GM23338 (cell line): ENCODE measurements around the gene CACNA1C. TPM values are rescaled to one million over a fixed set of nuclear protein-coding genes. Genes with fewer than 3 reads are reported as not detected.

Source experiments
- ATAC-seq: fragments of 200-7000 bp; cut with Tn5 transposase; 3 replicates; pipeline ENCODE4 v1.9.1; 2020
- DNase-seq: peaks from one replicate; pipeline ENCODE4 v3.0.0-alpha.2; 2015; ENCODE audit warnings: low spot score
- H2AFZ ChIP-seq: fragments of 200-600 bp; sonication (generic); 2 replicates; pipeline ENCODE4 v1.8.0; 2016; ENCODE audit warnings: antibody characterized with exemption, mild to moderate bottlenecking, moderate library complexity
- H3F3A ChIP-seq: fragments of 200-600 bp; sonication (generic); replicated peaks from 2 replicates; pipeline ENCODE4 v1.8.0; 2017; ENCODE audit warnings: antibody characterized with exemption, mixed run types, low read depth
- H3K27ac ChIP-seq: fragments of 200-600 bp; sonication (generic); 2 replicates; pipeline ENCODE4 v1.6.1; 2016; ENCODE audit warnings: low read depth
- H3K27me3 ChIP-seq: fragments of 200-600 bp; sonication (generic); 2 replicates; pipeline ENCODE4 v1.8.0; 2016; ENCODE audit warnings: mild to moderate bottlenecking, mixed run types, moderate library complexity; ENCODE audit not compliant: insufficient read depth
- H3K36me3 ChIP-seq: fragments of 200-600 bp; sonication (generic); 2 replicates; pipeline ENCODE4 v1.8.0; 2016; ENCODE audit warnings: mild to moderate bottlenecking; ENCODE audit not compliant: insufficient read depth
- H3K4me1 ChIP-seq: fragments of 200-600 bp; sonication (generic); 2 replicates; pipeline ENCODE4 v1.8.0; 2016; ENCODE audit warnings: mild to moderate bottlenecking, moderate library complexity; ENCODE audit not compliant: insufficient read depth
- H3K4me2 ChIP-seq: fragments of 200-600 bp; sonication (generic); 2 replicates; pipeline ENCODE4 v1.7.1; 2017; ENCODE audit warnings: mixed run types
- H3K4me3 ChIP-seq: fragments of 200-600 bp; sonication (generic); 2 replicates; pipeline ENCODE4 v1.6.1; 2016; ENCODE audit warnings: mixed run types
- H3K79me2 ChIP-seq: fragments of 200-600 bp; sonication (generic); replicated peaks from 2 replicates; pipeline ENCODE4 v1.8.0; 2017; ENCODE audit warnings: mild to moderate bottlenecking; ENCODE audit not compliant: insufficient read depth
- H3K9me2 ChIP-seq: fragments of 200-600 bp; sonication (generic); 2 replicates; pipeline ENCODE4 v1.8.0; 2017; ENCODE audit not compliant: insufficient read depth
- H4K20me1 ChIP-seq: fragments of 200-600 bp; sonication (generic); replicated peaks from 2 replicates; pipeline ENCODE4 v1.8.0; 2017; ENCODE audit warnings: mild to moderate bottlenecking; ENCODE audit not compliant: insufficient read depth
- H3K27ac Mint-ChIP-seq: 2 replicates; pipeline ENCODE4 v1.8.0; 2020; ENCODE audit warnings: inconsistent platforms, mild to moderate bottlenecking, moderate library complexity, mixed read lengths
- H3K27me3 Mint-ChIP-seq: 3 replicates; pipeline ENCODE4 v1.8.0; 2022; ENCODE audit warnings: low read depth, mild to moderate bottlenecking, moderate library complexity, mixed read lengths, inconsistent platforms; ENCODE audit not compliant: insufficient read depth, poor library complexity
- H3K36me3 Mint-ChIP-seq: 3 replicates; pipeline ENCODE4 v1.8.0; 2021; ENCODE audit warnings: low read depth, mild to moderate bottlenecking, inconsistent platforms, moderate library complexity, mixed read lengths
- H3K4me1 Mint-ChIP-seq: 3 replicates; pipeline ENCODE4 v1.8.0; 2020; ENCODE audit warnings: mild to moderate bottlenecking, inconsistent platforms, mixed read lengths
- H3K4me3 Mint-ChIP-seq: 3 replicates; pipeline ENCODE4 v1.8.0; 2021; ENCODE audit warnings: moderate library complexity, mild to moderate bottlenecking, inconsistent platforms, mixed read lengths
- H3K9me3 Mint-ChIP-seq: 3 replicates; pipeline ENCODE4 v1.8.0; 2020; ENCODE audit warnings: moderate library complexity, mild to moderate bottlenecking, inconsistent platforms, mixed read lengths
- CREB1 ChIP-seq: fragments of 250-450 bp; sonication (Bioruptor Pico); IDR thresholded peaks from 2 replicates; pipeline ENCODE4 v1.5.0; 2020; ENCODE audit warnings: low read depth, mild to moderate bottlenecking, moderate library complexity
- POLR2AphosphoS5 ChIP-seq: IDR thresholded peaks from 2 replicates; pipeline ENCODE4 v1.6.1; 2016; ENCODE audit warnings: antibody characterized with exemption, low read depth
- ZNF114 ChIP-seq: fragments of 250-450 bp; sonication (Bioruptor Pico); IDR thresholded peaks from 2 replicates; pipeline ENCODE4 v1.5.0; 2020; ENCODE audit warnings: mild to moderate bottlenecking, moderate library complexity
- ZNF331 ChIP-seq: fragments of 250-450 bp; sonication (Bioruptor Pico); IDR thresholded peaks from 2 replicates; pipeline ENCODE4 v1.5.0; 2020; ENCODE audit warnings: low read depth, mild to moderate bottlenecking, moderate library complexity
- polyA plus RNA-seq: library from polyadenylated mRNA; unstranded; fragments of >200 nt; fragmentation: Nextera tagmentation; extraction: Ambion mirVana; gene quantifications from 2 replicates; pipeline ENCODE4 v1.2.1, GENCODE V29; 2016
- total RNA-seq: library from RNA; depleted of rRNA; stranded (reverse); fragments of >200 nt; shearing (Covaris generic); gene quantifications from 2 replicates; pipeline ENCODE4 v1.2.3, GENCODE V29; 2014
- TF ChIP-seq, protein P1 (sequence below): IDR thresholded peaks from 2 replicates; pipeline ENCODE4 v1.6.1; 2016; ENCODE audit warnings: antibody characterized with exemption
- TF ChIP-seq, protein P2 (sequence below): fragments of 250-450 bp; sonication (Bioruptor Pico); IDR thresholded peaks from 2 replicates; pipeline ENCODE4 v1.5.0; 2020; ENCODE audit warnings: mild to moderate bottlenecking, moderate library complexity

The CACNA1C gene
- total and polyA plus RNA-seq, 2 experiments from 2014 or later, result 0.78 to 2.1 TPM

DNA sequence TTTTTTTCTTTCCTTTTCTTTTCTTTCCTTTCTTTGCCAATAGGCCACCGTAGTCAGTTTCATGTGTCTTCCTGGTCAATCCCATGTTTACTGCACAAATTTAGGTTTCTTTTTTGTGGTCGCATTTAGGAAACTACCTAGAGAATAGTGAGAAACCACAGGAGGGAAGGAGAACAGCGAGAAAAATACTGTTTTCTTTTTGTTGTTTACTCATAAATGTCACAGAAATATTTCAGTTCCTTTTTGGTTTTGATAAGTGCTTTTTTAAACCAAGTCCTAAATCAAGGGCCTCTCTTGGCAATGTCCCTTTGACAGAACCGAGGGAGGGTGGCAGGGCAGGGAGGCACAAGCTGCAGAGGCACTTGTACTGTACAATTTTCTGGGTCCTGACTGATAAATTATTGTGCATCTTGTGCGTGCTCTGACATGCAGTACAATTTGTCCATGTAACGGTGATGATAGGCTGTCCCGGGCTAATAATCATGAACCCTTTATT, 326.1 kb downstream of the CACNA1C start:
- Mint-ChIP-seq H3K4me1 (peaks cover 8% of the 10 kb centered on the region), H3K4me3 (no peak overlapping the region), H3K9me3 (no peaks in the 10 kb centered on the region), H3K27me3 (peaks cover 7% of the 10 kb centered on the region), H3K27ac (no peak overlapping the region), H3K36me3 (no peaks in the 10 kb centered on the region)
- H3K4me3 ChIP-seq, result no peak overlapping the region
- H3K4me2 ChIP-seq, result no peak overlapping the region
- ATAC-seq (no peak), DNase-seq (no peak)
- 0 out of 2 replicates have a peak, but pooled peaks cover 9% of the 10 kb centered on the region for H3K9me2 ChIP-seq
- TF ChIP-seq CREB1 (CRISPR knock-in tag), result no peak
- TF ChIP-seq, protein P1, sequence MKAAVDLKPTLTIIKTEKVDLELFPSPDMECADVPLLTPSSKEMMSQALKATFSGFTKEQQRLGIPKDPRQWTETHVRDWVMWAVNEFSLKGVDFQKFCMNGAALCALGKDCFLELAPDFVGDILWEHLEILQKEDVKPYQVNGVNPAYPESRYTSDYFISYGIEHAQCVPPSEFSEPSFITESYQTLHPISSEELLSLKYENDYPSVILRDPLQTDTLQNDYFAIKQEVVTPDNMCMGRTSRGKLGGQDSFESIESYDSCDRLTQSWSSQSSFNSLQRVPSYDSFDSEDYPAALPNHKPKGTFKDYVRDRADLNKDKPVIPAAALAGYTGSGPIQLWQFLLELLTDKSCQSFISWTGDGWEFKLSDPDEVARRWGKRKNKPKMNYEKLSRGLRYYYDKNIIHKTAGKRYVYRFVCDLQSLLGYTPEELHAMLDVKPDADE, result no peak
- TF ChIP-seq ZNF114, result no peak
- TF ChIP-seq, protein P2, sequence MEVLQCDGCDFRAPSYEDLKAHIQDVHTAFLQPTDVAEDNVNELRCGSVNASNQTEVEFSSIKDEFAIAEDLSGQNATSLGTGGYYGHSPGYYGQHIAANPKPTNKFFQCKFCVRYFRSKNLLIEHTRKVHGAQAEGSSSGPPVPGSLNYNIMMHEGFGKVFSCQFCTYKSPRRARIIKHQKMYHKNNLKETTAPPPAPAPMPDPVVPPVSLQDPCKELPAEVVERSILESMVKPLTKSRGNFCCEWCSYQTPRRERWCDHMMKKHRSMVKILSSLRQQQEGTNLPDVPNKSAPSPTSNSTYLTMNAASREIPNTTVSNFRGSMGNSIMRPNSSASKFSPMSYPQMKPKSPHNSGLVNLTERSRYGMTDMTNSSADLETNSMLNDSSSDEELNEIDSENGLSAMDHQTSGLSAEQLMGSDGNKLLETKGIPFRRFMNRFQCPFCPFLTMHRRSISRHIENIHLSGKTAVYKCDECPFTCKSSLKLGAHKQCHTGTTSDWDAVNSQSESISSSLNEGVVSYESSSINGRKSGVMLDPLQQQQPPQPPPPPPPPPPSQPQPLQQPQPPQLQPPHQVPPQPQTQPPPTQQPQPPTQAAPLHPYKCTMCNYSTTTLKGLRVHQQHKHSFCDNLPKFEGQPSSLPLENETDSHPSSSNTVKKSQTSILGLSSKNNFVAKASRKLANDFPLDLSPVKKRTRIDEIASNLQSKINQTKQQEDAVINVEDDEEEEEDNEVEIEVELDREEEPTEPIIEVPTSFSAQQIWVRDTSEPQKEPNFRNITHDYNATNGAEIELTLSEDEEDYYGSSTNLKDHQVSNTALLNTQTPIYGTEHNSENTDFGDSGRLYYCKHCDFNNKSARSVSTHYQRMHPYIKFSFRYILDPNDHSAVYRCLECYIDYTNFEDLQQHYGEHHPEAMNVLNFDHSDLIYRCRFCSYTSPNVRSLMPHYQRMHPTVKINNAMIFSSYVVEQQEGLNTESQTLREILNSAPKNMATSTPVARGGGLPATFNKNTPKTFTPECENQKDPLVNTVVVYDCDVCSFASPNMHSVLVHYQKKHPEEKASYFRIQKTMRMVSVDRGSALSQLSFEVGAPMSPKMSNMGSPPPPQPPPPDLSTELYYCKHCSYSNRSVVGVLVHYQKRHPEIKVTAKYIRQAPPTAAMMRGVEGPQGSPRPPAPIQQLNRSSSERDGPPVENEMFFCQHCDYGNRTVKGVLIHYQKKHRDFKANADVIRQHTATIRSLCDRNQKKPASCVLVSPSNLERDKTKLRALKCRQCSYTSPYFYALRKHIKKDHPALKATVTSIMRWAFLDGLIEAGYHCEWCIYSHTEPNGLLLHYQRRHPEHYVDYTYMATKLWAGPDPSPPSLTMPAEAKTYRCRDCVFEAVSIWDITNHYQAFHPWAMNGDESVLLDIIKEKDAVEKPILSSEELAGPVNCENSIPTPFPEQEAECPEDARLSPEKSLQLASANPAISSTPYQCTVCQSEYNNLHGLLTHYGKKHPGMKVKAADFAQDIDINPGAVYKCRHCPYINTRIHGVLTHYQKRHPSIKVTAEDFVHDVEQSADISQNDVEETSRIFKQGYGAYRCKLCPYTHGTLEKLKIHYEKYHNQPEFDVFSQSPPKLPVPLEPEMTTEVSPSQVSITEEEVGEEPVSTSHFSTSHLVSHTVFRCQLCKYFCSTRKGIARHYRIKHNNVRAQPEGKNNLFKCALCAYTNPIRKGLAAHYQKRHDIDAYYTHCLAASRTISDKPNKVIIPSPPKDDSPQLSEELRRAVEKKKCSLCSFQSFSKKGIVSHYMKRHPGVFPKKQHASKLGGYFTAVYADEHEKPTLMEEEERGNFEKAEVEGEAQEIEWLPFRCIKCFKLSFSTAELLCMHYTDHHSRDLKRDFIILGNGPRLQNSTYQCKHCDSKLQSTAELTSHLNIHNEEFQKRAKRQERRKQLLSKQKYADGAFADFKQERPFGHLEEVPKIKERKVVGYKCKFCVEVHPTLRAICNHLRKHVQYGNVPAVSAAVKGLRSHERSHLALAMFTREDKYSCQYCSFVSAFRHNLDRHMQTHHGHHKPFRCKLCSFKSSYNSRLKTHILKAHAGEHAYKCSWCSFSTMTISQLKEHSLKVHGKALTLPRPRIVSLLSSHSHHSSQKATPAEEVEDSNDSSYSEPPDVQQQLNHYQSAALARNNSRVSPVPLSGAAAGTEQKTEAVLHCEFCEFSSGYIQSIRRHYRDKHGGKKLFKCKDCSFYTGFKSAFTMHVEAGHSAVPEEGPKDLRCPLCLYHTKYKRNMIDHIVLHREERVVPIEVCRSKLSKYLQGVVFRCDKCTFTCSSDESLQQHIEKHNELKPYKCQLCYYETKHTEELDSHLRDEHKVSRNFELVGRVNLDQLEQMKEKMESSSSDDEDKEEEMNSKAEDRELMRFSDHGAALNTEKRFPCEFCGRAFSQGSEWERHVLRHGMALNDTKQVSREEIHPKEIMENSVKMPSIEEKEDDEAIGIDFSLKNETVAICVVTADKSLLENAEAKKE (CRISPR knock-in tag), result no peak
- TF ChIP-seq ZNF331 (CRISPR knock-in tag), result no peak
- no peak for TF ChIP-seq POLR2AphosphoS5
- H3K79me2 ChIP-seq, result no peaks in the 10 kb centered on the region
- no peaks in the 10 kb centered on the region for H4K20me1 ChIP-seq
- no peaks in the 10 kb centered on the region for H3F3A ChIP-seq
- no peak overlapping the region for H2AFZ ChIP-seq
- H3K4me1 ChIP-seq, result no peaks in the 10 kb centered on the region
- no peaks in the 10 kb centered on the region for H3K27me3 ChIP-seq
- no peaks in the 10 kb centered on the region for H3K36me3 ChIP-seq
- no peak overlapping the region for H3K27ac ChIP-seq
